ENCODE measurements around the gene SEMA6B.

- TF ChIP-seq, protein P1, sequence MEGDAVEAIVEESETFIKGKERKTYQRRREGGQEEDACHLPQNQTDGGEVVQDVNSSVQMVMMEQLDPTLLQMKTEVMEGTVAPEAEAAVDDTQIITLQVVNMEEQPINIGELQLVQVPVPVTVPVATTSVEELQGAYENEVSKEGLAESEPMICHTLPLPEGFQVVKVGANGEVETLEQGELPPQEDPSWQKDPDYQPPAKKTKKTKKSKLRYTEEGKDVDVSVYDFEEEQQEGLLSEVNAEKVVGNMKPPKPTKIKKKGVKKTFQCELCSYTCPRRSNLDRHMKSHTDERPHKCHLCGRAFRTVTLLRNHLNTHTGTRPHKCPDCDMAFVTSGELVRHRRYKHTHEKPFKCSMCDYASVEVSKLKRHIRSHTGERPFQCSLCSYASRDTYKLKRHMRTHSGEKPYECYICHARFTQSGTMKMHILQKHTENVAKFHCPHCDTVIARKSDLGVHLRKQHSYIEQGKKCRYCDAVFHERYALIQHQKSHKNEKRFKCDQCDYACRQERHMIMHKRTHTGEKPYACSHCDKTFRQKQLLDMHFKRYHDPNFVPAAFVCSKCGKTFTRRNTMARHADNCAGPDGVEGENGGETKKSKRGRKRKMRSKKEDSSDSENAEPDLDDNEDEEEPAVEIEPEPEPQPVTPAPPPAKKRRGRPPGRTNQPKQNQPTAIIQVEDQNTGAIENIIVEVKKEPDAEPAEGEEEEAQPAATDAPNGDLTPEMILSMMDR (IDR thresholded peaks at IDR 0.05; ENCODE audit: low read depth, low read length, poor library complexity, severe bottlenecking), result no peak
- TF ChIP-seq EZH2phosphoT487 (IDR thresholded peaks at IDR 0.05; ENCODE audit: borderline replicate concordance, low read length), result no peak
Measured at GRCh38 chr19:4604912-4605311, 45.4 kb upstream of the SEMA6B start.

Measured in DOHH2 (cell line).